Smooth muscle cell of the brain vasculature (primary cell): ENCODE results near the gene TK2.
A peak's percentile ranks its signal among the peaks of the same experiment; 100 is the strongest.

Experiments
- DNase-seq: peaks from one replicate; pipeline ENCODE4 v3.0.0-alpha.2; 2012; ENCODE audit warnings: low read depth, low spot score

TK2 gene

DNA sequence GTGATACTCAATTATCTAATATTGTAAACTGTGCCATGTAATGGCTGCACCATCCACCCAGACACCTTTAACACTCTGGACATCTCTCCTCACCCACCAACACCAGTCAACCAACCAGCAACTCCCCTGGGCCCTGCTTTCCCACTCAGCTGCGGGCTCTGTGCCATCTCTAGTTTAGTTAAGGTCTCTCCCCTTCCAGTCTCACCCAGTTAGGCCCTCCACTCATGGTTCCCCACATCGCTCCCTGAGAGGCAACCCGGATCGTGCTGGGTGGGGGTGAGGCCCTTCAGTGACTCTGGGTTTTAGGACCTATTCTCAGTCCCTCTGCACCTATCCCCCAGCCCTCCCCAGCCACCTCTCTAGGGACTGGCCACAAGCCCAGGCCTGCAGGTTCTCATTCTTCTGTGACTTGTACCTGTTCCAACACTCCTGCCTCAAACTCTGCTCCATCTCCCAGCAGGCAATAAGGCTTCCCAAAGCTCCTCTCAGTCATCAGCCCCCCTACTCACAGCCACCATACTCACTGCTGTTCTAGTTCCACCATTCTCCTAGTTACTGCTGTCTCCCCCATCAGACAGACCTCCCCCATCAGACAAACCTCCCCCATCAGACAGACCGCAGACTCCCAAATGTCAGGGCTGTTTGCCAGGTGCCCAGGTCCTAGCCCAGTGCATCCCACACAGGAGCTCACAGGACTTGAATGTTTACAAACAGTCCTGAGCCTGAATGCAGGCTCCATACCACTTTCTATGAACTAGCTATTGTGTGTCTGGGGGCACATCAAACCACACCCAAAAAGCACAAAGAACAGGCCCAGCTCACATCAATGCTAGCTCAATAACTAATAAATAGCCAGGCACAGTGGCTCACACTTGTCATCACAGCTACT lies 2.6 kb downstream of the TK2 start:
- DNase-seq = no peak

DNA sequence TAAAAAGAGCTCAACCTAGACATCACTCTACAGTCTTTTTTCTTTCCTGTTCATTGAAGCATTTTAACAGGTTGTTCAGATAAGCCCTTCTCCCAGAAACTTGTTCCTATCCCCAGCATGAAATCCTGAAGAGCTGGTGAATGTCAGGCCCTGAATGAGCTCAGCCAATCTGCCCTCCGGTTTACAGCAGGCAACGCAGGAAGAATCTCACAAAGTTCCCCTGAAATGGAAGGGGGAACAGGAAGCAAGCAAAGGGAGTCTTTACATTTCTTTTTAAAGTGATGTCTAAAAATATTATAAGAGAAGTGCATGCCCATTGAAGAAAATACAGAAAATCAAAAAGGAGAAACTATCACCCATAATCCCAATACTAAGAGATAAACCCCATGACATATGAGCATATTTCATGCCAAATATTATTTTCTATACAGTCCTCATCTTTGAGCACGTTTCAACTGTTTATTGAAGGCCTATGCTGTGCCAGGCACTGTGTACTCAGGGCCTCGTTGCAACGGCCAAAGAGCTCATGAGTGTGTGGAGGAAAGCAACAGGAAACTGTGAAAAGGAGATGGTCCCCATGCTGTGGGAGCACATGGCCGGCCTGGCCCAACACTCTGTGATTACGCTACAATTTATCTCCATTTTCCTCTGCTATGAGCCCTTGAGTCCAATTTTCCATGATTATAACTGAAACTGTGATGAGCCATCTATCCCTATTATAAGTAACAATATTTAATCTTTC lies 5.7 kb downstream of the TK2 start:
- DNase-seq = no peak

DNA sequence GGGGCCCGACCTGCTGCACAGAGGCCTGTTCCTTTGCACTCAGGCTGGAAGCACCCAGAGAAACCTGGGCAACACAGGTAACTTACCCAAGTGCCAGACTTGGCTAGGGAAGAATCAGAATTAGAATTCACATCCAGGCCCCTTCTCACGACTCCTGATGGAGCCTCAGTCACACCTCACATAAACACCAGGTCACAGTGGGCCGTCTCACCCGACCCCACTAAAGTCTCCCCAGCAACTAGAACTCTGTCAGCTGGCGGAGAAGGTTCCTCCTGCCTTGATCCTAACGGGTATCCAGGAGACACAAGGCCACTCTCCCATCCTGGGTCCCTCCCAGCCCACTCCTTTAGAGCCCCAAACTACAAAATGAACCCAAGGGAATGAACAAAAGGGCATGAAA lies 6.4 kb downstream of the TK2 start:
- no peak for DNase-seq

DNA sequence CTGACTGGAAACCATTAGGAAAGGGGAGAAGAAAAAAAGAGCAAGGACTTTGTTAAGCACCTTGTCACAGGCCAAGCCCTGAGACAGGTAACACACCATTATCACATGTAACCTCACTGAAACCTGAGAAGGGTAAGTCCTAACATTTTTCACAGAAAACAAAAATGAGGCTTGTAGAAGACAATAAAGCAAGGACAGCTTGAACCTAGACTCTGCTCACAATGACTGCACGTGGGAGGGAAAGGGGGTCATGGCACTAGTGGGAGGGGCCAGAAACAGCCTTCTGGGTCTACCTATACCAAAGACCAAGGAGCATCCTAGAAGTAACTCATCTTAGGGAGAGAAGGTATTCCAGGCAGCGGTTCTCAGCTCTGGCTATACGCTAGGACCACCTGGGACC lies 7.5 kb downstream of the TK2 start:
- DNase-seq = no peak

DNA sequence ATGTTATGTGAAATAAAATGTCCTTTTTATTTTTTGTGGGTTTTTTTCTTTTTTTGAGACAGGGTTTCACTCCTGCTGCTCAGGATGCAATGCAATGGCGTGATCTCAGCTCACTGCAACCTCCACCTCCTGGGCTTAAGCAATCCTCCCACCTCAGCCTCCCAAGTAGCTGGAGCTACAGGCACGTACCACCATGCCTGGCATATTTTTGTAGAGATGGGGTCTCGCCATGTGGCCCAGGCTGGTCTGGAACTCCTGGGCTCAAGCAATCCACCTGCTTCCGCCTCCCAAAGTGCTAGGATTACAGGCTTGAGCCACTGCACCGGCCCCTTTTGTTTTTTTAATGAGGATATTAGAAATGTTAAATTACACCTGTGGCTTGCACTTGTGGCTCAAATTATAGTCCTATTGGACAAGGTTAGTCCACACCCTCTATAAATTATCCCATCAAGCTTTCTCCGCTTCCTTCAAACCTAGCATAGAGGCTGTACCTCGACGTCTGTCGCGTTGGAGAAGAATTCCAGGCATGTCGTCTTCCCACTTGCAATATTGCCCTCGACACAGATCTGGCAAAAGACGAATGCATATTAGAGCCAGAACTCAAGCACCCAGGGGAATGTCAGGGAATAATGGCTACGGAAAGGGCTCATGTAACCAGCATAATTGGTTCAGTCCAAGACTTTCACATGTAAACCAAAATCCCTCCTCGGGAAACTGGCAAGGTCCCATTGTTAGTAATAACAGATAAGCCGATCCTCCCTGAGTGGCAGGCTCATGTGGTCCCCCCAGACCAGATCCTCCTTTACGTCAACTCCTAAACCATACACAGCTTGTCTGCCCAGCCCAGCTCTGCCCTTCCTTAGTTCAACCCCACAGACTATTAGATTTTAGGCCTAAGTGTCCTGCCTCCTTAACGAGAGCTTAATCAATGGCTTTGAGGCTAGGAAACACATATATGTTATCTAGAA lies 8.2 kb downstream of the TK2 start:
- DNase-seq = no peak

DNA sequence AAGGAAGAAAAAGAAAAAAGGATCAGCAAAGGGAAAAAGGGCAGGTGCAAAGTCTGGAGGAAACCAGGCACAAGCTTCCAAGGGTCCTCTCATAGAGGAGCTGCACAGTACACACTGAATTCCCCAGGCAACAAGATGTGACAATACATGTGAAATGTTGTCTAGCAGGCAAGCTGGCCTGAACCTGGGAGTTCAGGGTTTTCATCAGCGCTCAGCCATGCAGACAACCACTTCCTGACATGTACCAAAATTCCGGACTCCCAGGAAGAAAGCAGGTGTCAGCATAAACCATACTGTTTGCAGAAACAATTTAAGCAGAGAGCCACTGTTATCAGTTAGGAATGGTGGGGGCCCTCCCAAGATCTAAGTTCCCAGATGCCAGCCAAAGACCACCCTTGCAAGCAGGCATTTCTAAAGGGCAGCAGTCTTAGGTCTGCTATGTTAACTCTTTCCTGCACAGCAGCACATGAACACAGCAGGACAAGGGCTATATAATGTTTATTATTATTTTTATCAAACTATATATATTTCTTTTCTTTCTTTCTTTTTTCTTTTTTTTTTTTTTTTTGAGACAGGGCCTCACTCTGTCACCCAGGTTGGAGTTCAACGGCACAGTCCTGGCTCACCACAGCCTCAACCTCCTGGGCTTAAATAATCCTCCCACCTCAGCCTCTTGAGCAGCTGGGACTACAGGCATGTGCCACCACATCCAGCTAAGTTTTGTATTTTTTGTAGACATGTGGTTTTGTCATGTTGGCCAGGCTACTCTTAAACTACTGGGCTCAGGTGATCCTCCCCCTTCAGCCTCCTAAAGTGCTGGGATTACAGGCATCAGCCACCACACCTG lies 10.1 kb downstream of the TK2 start:
- no peak for DNase-seq

DNA sequence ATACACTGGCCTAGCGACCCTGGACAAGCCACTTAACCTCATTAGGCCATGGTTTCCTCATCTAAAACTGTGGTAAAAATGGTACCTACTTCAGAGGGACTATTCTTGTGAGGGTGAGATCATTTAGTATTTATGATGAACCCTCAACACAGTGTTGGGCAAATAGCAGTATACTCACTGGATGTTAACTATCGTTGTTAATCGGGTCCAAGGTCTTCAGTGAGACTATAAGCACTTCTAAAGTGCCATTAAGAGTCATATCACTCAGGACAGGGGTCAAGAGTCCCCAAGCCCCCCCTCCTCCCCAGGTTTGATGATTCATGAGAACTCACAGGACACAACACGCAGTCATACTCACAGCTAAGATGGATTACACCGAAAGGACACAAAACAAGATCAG lies 11.0 kb downstream of the TK2 start:
- no peak for DNase-seq

DNA sequence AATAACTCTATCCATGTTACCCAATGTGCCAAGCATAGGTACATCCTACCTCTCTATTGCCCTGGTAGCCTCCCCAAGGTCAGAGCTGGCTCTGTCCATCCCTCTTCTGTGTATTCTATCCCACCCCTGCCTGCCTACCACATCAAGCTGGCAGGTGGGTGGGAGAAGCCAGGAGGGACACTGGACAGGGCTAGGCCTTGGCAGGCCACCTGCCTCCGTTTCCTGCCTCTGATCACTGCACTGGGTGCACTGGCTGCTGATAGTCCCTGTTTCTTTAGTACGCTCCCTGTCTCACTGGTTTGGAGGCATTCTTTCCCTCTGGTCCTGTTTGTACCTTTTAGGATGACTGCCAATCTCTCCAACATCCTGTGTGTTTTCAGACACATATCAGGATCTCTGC lies 12.7 kb downstream of the TK2 start:
- no peak for DNase-seq

DNA sequence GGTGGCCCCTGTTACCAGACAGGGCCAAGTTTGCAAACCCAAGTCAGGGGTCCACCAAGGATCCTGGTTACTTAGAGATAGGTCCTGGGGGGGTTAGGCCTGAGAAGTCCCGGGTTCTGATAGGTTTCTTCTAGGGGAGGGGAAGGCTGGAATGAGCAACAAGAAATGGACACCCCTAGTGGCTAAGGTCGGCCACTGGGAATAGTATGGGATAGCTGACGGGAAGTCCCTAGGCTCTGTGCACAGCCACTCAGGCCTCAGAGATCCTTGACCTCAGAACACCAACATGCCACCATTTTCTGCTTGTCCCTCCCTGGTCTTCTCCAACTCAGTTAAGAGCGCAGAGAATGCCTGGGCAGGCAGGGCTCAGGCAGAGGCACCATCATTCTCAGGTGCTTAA lies 13.4 kb downstream of the TK2 start:
- no peak for DNase-seq

DNA sequence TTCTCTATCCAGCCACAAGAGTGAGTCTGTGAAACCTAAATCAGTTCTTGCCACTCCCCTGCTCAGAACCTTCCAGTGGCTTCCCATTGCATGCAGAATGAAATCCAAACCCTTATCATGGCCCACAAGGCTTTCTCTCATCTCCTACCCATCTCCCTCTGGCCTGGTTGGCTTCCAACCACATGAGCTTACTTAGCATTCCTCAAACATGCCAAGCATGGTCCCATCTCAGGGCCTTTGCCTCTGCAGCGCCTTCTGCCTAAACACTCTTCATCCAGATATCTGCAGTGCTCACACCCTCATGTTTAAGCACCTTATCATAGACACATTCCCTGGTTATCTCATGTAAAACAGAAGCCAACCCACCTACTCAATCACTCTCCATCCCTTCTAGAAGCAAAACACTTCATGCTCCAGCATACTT lies 15.5 kb downstream of the TK2 start:
- DNase-seq = no peak

DNA sequence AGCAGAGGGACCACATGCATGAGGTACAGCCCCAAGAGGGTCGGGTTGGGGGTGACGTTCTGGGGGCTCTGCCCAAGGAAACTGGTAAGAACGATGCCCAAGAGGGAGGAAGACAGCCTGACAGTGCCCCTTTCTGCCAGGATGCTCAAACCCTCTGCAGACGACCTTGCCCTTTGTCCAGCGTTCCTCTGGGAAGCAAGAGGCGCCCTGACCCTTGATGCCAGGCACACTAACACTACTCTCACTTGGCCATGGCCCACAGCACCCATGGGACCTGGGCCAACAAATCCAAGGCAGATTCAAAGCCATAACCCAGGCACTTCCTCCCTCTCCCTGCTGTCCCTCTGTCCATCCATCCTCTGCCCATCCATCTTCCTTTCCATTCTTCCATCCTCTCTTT lies 20.4 kb downstream of the TK2 start:
- no peak for DNase-seq

DNA sequence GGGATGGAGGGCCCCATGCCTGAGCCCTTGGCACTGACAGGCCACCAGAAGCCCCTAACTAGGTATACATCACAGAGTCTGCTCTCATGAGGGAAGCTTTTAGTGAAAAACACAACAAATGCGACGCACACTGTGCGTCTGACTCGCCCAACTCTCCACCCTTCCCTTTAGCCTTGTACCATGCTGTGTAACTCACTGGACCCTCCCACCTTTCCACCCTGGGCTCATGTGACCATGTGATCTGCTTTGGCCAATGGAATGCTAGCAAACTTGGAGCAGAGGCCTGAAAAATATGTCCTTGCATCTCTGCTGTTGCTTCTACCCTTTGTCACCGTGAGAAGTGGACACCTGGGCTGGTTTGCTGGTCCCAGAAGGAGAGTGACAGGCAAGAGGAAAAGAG lies 21.6 kb downstream of the TK2 start:
- DNase-seq = no peak

DNA sequence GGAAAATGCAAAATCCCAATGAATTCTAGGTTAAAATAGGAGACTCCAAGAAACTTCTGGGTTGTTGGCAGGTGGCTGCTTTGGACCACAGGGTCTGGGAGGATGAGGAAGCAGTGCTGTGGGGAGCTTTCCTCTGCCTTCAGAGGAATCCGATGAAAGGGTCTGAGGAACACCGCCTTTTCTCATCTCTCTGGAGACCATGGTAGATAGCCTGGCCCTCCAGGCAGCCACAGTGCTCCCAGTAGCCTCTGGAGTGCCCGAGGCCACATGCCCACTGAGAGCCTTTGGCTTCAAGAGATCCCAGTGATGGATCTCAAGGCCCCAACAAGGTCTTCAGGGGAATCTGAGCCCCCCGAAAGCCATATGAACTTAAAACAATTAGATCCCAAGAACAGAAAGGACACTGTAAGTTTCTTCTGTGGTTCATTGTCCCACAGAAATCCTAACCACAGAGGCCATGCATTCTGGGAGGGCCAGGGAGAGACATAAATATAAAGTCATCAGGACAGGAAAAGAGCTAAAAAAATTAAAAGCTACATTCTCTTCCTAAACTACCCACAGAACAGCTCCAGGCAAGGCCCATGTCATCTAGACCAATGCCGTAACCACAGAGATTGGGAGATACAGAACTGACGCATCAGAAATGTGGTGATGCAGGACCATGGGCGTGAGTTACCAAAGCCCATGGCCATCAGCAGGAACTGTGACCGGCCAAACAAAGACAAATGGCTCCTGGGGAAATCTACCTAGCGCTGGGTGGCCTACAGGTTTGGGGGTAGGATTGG lies 24.3 kb downstream of the TK2 start:
- no peak for DNase-seq

DNA sequence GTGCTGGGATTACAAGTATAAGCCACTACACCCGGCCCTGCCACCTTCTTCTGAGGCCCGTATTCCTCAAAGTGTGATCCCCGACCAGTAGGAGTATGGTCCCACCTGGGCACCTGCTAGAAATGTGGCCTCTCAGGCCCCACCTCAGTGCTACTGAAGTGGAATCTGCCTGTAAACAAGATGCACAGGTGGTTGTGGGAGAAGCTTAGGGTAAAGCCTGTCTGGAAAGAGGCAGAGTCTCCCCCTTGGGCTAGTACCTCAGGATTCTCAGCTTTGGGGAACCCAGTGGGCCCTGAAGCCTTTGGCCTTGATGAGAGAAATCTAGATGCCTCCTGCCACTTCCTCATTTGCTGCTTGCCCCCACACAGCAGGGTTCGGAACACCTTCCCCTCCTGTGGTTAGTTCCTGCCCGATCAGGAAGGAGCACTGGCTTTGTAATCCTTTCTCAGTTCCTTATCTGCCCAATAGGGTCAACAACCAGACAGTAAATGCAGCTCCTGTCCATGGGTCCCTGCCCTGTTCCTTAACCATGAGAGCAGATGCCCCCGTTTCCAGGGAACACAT lies 25.2 kb downstream of the TK2 start:
- no peak for DNase-seq

DNA sequence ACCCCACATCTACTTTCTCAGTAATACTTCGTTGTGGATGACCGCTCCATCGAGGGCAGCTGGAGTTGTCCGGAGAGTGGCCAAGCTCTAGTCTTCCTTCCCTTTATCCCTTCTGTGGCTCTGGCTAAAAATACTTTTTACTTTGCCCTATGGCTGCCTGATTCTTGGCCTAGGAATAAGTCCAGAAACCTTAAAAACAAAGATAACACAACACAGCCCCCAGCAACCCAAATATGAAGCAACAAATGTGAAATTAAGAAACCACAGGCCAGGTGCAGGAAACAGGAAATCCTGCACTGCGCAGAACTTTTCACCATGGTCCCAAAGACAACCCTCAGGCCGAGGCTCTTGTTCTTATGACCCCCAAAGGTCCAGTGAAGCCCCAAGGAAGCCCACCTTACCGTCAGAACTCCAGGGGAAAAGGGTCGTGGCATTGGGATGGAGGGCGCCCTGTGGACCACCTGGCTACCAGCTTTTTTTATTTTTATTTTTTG lies 26.0 kb downstream of the TK2 start:
- no peak for DNase-seq

DNA sequence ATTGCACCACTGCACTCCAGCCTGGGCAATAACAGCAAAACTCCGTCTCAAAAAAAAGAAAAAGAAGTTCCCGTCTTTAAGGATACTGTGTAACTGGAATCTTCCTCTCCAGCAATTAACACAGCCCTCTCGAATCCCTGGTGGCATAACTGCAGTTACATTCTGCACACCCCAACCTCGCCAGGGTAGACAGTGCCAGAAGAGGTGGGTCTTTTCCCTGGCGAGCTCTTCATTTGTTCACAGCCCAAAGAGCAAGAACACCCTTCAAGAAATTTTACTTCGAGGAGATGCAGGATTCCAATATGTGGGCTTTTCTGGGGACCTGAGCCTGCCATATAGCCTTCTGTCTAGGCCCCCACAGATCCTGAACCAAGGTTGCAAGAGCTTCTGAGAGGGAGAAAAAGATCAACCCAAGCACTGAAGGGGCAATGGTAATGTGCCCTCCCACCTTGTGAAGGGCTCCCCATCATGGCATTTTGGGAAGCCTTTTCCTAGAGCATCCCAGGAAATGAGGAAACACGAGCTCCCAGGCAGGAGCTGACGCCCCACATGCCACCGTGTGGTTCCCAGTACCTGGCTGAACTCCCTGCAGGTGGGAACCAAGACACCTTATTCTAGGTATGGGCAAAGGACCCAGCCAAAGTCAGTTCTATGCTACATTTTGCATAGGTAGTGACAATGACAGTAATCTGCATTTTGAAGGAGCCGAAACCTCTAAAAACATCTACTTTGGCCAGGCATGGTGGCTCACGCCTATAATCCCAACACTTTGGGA lies 26.9 kb downstream of the TK2 start:
- no peak for DNase-seq

DNA sequence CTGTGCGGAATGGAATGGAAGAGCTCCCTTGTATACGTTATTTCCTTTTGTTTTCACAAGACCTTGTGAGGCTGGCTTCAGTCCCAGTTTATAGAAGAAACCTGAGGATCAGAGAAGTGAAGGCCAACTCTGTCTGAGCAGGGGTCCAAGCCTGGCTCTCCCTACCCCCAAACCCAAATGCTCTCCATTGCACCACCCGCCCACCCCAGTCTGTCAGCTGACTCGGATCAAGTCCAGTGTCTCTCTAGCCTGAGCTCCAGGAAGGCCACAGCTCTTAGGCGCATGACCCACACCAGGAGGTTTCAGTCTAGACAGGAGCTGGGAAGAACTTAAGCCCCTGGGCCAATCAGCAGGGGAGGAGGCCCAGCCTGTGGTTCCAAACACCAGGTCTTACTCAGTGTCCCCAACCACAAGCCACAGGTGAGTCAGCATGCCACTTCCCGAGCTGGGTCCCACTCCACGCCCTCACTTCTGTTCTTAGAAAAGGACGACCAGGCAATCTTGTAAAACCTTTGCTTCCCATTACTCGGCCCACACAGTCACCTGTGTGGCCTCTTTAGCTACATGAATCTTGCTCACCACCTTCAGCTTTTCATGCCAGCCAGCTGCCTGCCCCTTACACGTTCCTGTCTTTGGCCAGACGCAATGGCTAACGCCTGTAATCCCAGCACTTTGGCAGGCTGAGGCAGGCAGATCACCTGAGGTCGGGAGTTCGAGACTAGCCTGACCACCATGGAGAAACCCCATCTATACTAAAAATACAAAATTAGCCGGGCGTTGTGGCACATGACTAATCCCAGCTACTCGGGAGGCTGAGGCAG lies 27.8 kb downstream of the TK2 start:
- DNase-seq = peak; percentile 88

DNA sequence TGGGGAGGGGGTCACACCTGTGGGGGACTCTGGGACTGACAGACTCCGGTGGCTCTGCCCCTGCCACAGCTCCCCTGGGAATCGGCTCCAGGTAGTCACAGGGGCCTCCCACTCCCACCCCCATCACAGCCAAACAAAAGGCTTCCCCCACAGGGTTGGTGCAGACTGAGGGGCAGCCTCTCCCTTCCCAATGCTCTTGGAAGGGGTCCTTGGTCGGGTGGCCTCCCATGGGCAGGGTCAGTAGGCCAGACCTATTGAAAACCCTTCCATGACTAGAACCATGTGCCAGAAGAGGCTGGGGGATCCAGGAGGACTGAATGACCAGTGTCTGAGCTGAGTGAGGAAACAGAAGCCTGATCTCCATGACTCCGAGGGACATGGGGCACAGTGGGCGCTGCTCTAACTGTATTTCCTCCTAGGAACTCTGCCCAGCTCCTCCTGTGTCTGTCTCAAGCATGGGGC lies 28.6 kb downstream of the TK2 start:
- DNase-seq = no peak
